ENCODE measurements around the gene PLXDC2.

- no peak for TF ChIP-seq CTCF (IDR thresholded peaks at IDR 0.05)
- TF ChIP-seq EZH2 (IDR thresholded peaks at IDR 0.05; ENCODE audit: borderline replicate concordance, insufficient read depth, low read depth, low read length, poor library complexity, severe bottlenecking), result no peak
Observed at GRCh38 chr10:20059084-20059835, 243.0 kb downstream of the PLXDC2 start.

All from B cell (primary cell).